H9 (cell line): ENCODE data around the gene JAKMIP1. TPM values are rescaled to one million over a fixed set of nuclear protein-coding genes. Genes with fewer than 3 reads are reported as not detected.

Experiments used
- DNase-seq: peaks from one replicate; pipeline ENCODE4 v3.0.0-alpha.2; 2017
- H2AFZ ChIP-seq: one replicate; pipeline ENCODE4 v1.6.1; 2013; ENCODE audit warnings: mild to moderate bottlenecking, low read length, control low read depth, moderate library complexity
- H2AK5ac ChIP-seq: 2 replicates; pipeline ENCODE4 v1.6.1; 2013; ENCODE audit warnings: low read length, control low read depth, mixed read lengths; ENCODE audit not compliant: insufficient read length
- H2BK120ac ChIP-seq: one replicate; pipeline ENCODE4 v1.6.1; 2013; ENCODE audit warnings: low read depth, mild to moderate bottlenecking, low read length, control low read depth, inconsistent platforms; ENCODE audit not compliant: poor library complexity, severe bottlenecking
- H2BK12ac ChIP-seq: 2 replicates; pipeline ENCODE4 v1.6.1; 2013; ENCODE audit warnings: low read length, control low read depth, mixed read lengths, low read depth; ENCODE audit not compliant: insufficient read length
- H2BK15ac ChIP-seq: 2 replicates; pipeline ENCODE4 v1.6.1; 2013; ENCODE audit warnings: low read depth, low read length, control low read depth
- H2BK20ac ChIP-seq: one replicate; pipeline ENCODE4 v1.6.1; 2013; ENCODE audit warnings: low read depth, mild to moderate bottlenecking, low read length, control low read depth, inconsistent platforms; ENCODE audit not compliant: poor library complexity, severe bottlenecking
- H2BK5ac ChIP-seq: 2 replicates; pipeline ENCODE4 v1.6.1; 2013; ENCODE audit warnings: low read length, control low read depth, mixed read lengths; ENCODE audit not compliant: insufficient read length
- H3K14ac ChIP-seq: 2 replicates; pipeline ENCODE4 v1.6.1; 2013; ENCODE audit warnings: low read length, control low read depth; ENCODE audit not compliant: insufficient read depth
- H3K18ac ChIP-seq: 2 replicates; pipeline ENCODE4 v1.6.1; 2013; ENCODE audit warnings: low read depth, mild to moderate bottlenecking, mixed read lengths, low read length, control low read depth; ENCODE audit not compliant: insufficient read length
- H3K23ac ChIP-seq: 2 replicates; pipeline ENCODE4 v1.6.1; 2013; ENCODE audit warnings: low read length, control low read depth, mixed read lengths, low read depth; ENCODE audit not compliant: insufficient read length
- H3K23me2 ChIP-seq: 2 replicates; pipeline ENCODE4 v1.6.1; 2013; ENCODE audit warnings: low read depth, mild to moderate bottlenecking, mixed read lengths, low read length, control low read depth; ENCODE audit not compliant: insufficient read length, poor library complexity, severe bottlenecking
- H3K27ac ChIP-seq: 2 replicates; pipeline ENCODE4 v1.5.1; 2013; ENCODE audit warnings: low read length, control low read depth, mixed read lengths, low read depth; ENCODE audit not compliant: insufficient read length
- H3K27me3 ChIP-seq: 2 replicates; pipeline ENCODE4 v1.6.1; 2013; ENCODE audit warnings: low read length, control low read depth, inconsistent platforms; ENCODE audit not compliant: insufficient read depth
- H3K4ac ChIP-seq: 2 replicates; pipeline ENCODE4 v1.6.1; 2013; ENCODE audit warnings: low read depth, mild to moderate bottlenecking, control low read depth, inconsistent platforms, low read length, moderate library complexity
- H3K4me1 ChIP-seq: 2 replicates; pipeline ENCODE4 v1.6.1; 2013; ENCODE audit warnings: low read length, control low read depth, inconsistent platforms; ENCODE audit not compliant: insufficient read depth
- H3K4me2 ChIP-seq: 2 replicates; pipeline ENCODE4 v1.6.1; 2013; ENCODE audit warnings: low read length, control low read depth, mixed read lengths; ENCODE audit not compliant: insufficient read length, insufficient read depth
- H3K56ac ChIP-seq: 2 replicates; pipeline ENCODE4 v1.6.1; 2013; ENCODE audit warnings: low read depth, mild to moderate bottlenecking, mixed read lengths, low read length, control low read depth; ENCODE audit not compliant: insufficient read length
- H3K79me1 ChIP-seq: 2 replicates; pipeline ENCODE4 v1.6.1; 2013; ENCODE audit warnings: low read depth, mild to moderate bottlenecking, moderate library complexity, low read length, control low read depth, inconsistent platforms; ENCODE audit not compliant: insufficient read depth, poor library complexity, severe bottlenecking
- H3K79me2 ChIP-seq: 2 replicates; pipeline ENCODE4 v1.6.1; 2013; ENCODE audit warnings: low read length, control low read depth, inconsistent platforms; ENCODE audit not compliant: insufficient read depth
- H3K9ac ChIP-seq: 2 replicates; pipeline ENCODE4 v1.6.1; 2013; ENCODE audit warnings: low read length, control low read depth, mixed read lengths; ENCODE audit not compliant: insufficient read length; ENCODE audit errors: extremely low read depth
- H3K9me3 ChIP-seq: one replicate; pipeline ENCODE4 v1.6.1; 2013; ENCODE audit warnings: low read depth, low read length, inconsistent platforms; ENCODE audit not compliant: control insufficient read depth
- H3T11ph ChIP-seq: one replicate; pipeline ENCODE4 v1.6.1; 2013; ENCODE audit warnings: mild to moderate bottlenecking, low read length, control low read depth, inconsistent platforms
- H4K20me1 ChIP-seq: one replicate; pipeline ENCODE4 v1.6.1; 2013; ENCODE audit not compliant: control insufficient read depth, insufficient read length, insufficient read depth
- H4K5ac ChIP-seq: 2 replicates; pipeline ENCODE4 v1.6.1; 2013; ENCODE audit warnings: low read depth, mild to moderate bottlenecking, mixed read lengths, low read length, control low read depth; ENCODE audit not compliant: insufficient read length
- H4K8ac ChIP-seq: replicated peaks from 2 replicates; pipeline ENCODE4 v1.6.1; 2013; ENCODE audit warnings: low read length, control low read depth, mixed read lengths, low read depth; ENCODE audit not compliant: insufficient read length
- H4K91ac ChIP-seq: 2 replicates; pipeline ENCODE4 v1.6.1; 2013; ENCODE audit warnings: low read depth, mild to moderate bottlenecking, moderate library complexity, mixed read lengths, low read length, control low read depth; ENCODE audit not compliant: insufficient read length
- H3K27ac Mint-ChIP-seq, 3 experiments: 2 replicates in 2 of 3; 3 replicates in 1 of 3; pipeline ENCODE4 v1.8.0; 2020 to 2021; ENCODE audit warnings: mixed read lengths in 3 of 3, mild to moderate bottlenecking in 1 of 3, moderate library complexity in 1 of 3
- H3K27me3 Mint-ChIP-seq: 2 replicates; pipeline ENCODE4 v1.8.0; 2021; ENCODE audit warnings: low read depth, mild to moderate bottlenecking, moderate library complexity, mixed read lengths
- H3K36me3 Mint-ChIP-seq, 3 experiments: 2 replicates in 2 of 3; 3 replicates in 1 of 3; pipeline ENCODE4 v1.8.0; 2020 to 2021; ENCODE audit warnings: low read depth in 3 of 3, mixed read lengths in 3 of 3; ENCODE audit not compliant: insufficient read depth in 1 of 3
- H3K4me1 Mint-ChIP-seq, 2 experiments: 2 replicates each; pipeline ENCODE4 v1.8.0; 2020; ENCODE audit warnings: mixed read lengths in 2 of 2
- H3K4me3 Mint-ChIP-seq, 2 experiments: 2 replicates in 1 of 2; 3 replicates in 1 of 2; pipeline ENCODE4 v1.8.0; 2020 to 2021; ENCODE audit warnings: mild to moderate bottlenecking in 2 of 2, mixed read lengths in 2 of 2, moderate library complexity in 1 of 2
- H3K9me3 Mint-ChIP-seq, 2 experiments: 2 replicates in 1 of 2; 3 replicates in 1 of 2; pipeline ENCODE4 v1.8.0; 2020; ENCODE audit warnings: mild to moderate bottlenecking in 2 of 2, mixed read lengths in 2 of 2, moderate library complexity in 1 of 2
- CTCF ChIP-seq: fragments of 200-600 bp; sonication (generic); conservative IDR thresholded peaks from 3 replicates; pipeline ENCODE4 v1.8.0; 2021; ENCODE audit warnings: antibody characterized with exemption, mild to moderate bottlenecking
- WGBS: extraction: QIAGEN DNeasy Blood & Tissue Kit; methylation state at CpG from one replicate; pipeline ENCODE4 v1.1.7; 2013; ENCODE audit warnings: missing lambda C conversion rate, low lambda C conversion rate, mixed read lengths; ENCODE audit not compliant: insufficient read length; ENCODE audit errors: extremely low coverage; 5-methylcytosine and 5-hydroxymethylcytosine counted together
- total RNA-seq: library from RNA; stranded (reverse); gene quantifications from 2 replicates; pipeline ENCODE4 v1.2.1, GENCODE V29; 2021

JAKMIP1 gene
- total RNA-seq, 1 experiment from 2014 or later, result 1.5 TPM

GRCh38 chr4:6225469-6225868, 25.1 kb upstream of the JAKMIP1 start:
- H3K9ac ChIP-seq, result no peak overlapping the region
- H3K4me3 Mint-ChIP-seq, result no peak overlapping the region
- H3K56ac ChIP-seq, result no peak overlapping the region
- no peak overlapping the region for H4K5ac ChIP-seq
- no peaks in the 10 kb centered on the region for H3K36me3 Mint-ChIP-seq
- WGBS, result no CpG with 5 or more reads among the region's 7 CpGs
- H2BK15ac ChIP-seq, result no peak overlapping the region
- TF ChIP-seq CTCF, result no peak
- H3K4me1 Mint-ChIP-seq, result peaks cover 8 to 32% of the 10 kb centered on the region in 2 experiments; a peak in 3 of 4 replicates
- no peak overlapping the region for H3K18ac ChIP-seq
- no peak overlapping the region for H3K27ac ChIP-seq
- no peaks in the 10 kb centered on the region for H3K9me3 ChIP-seq
- no peak overlapping the region for H2AK5ac ChIP-seq
- H3K79me1 ChIP-seq, result no peaks in the 10 kb centered on the region
- no peak overlapping the region for H2AFZ ChIP-seq
- H3K4me2 ChIP-seq, result no peak overlapping the region
- no peaks in the 10 kb centered on the region for H4K20me1 ChIP-seq
- no peaks in the 10 kb centered on the region for H3K79me2 ChIP-seq
- H2BK120ac ChIP-seq, result no peak overlapping the region
- no peak overlapping the region for H3K4ac ChIP-seq
- H3K27me3 Mint-ChIP-seq, result peaks cover 22% of the 10 kb centered on the region
- H4K8ac ChIP-seq, result no peak overlapping the region
- no peak overlapping the region for H3K14ac ChIP-seq
- H2BK20ac ChIP-seq, result no peak overlapping the region
- peak; percentile 62 for DNase-seq
- H3K23me2 ChIP-seq, result no peaks in the 10 kb centered on the region
- H4K91ac ChIP-seq, result no peak overlapping the region
- H3K23ac ChIP-seq, result no peak overlapping the region
- H3K9me3 Mint-ChIP-seq, result peaks cover 0 to 3% of the 10 kb centered on the region in 2 experiments; a peak in 2 of 5 replicates
- H3K4me1 ChIP-seq, result no peaks in the 10 kb centered on the region
- H3K27ac Mint-ChIP-seq, result no peak overlapping the region
- peaks cover 3% of the 10 kb centered on the region; the same call in 1 of the 2 replicates for H3K27me3 ChIP-seq
- no peak overlapping the region for H3T11ph ChIP-seq
- no peak overlapping the region for H2BK12ac ChIP-seq
- no peak overlapping the region for H2BK5ac ChIP-seq
